GM19468 (cell line): ENCODE measurements around the gene SNX32.
A peak's percentile ranks its signal among the peaks of the same experiment; 100 is the strongest.
"Not testable (repeated sequence)": the region's sequence is repeated elsewhere in the genome, so short reads cannot be mapped to it uniquely, and the experiment has no call there.

Experiments
- ATAC-seq: cut with Tn5 transposase; IDR thresholded peaks from one replicate; pipeline ENCODE4 v1.9.1; 2021; ENCODE audit warnings: mild to moderate bottlenecking, moderate library complexity, moderate number of reproducible peaks; ENCODE audit not compliant: unreplicated experiment; ENCODE audit errors: extremely low read depth

Gene SNX32

GRCh38 chr11:65883058-65883761 is 49.4 kb downstream of the SNX32 start:
- ATAC-seq = no peak

- no peak for ATAC-seq
These were observed 50.3 kb downstream of the SNX32 start for GRCh38 chr11:65883786-65884715.

GRCh38 chr11:65884716-65885092 is 50.9 kb downstream of the SNX32 start:
- no peak for ATAC-seq

GRCh38 chr11:65885231-65885630 is 51.5 kb downstream of the SNX32 start:
- no peak for ATAC-seq

GRCh38 chr11:65885808-65886536 is 52.2 kb downstream of the SNX32 start:
- no peak for ATAC-seq

GRCh38 chr11:65886826-65887722 is 53.3 kb downstream of the SNX32 start:
- ATAC-seq = no peak

GRCh38 chr11:65887723-65888162 is 54.0 kb downstream of the SNX32 start:
- no peak for ATAC-seq

GRCh38 chr11:65888163-65888814 is 54.5 kb downstream of the SNX32 start, which contains the start of gene FIBP:
Gene FIBP (minus strand): TSS chr11:65888471. CDS start chr11:65888418, 53 bp downstream.
- ATAC-seq = no peak

- peak; percentile 63 for ATAC-seq
These were observed 56.8 kb downstream of the SNX32 start, which contains the start of gene CCDC85B for GRCh38 chr11:65890324-65891218. Gene CCDC85B (plus strand): TSS chr11:65890673. CDS start chr11:65890784, 111 bp downstream.

GRCh38 chr11:65891219-65892136 is 57.7 kb downstream of the SNX32 start:
- no peak for ATAC-seq

- not testable (repeated sequence) for ATAC-seq
These were observed 58.4 kb downstream of the SNX32 start for GRCh38 chr11:65892137-65892540.

GRCh38 chr11:65892661-65893317 is 59.0 kb downstream of the SNX32 start:
- ATAC-seq = no peak

- no peak for ATAC-seq
These were observed 60.4 kb downstream of the SNX32 start for GRCh38 chr11:65894034-65894591.

GRCh38 chr11:65895482-65895981 is 61.8 kb downstream of the SNX32 start:
- ATAC-seq = no peak

- ATAC-seq = no peak
These were observed 62.6 kb downstream of the SNX32 start for GRCh38 chr11:65896034-65896999.
